ENCODE results near the gene CWC25.

CWC25 gene

GRCh38 chr17:38779965-38780752, 45.0 kb downstream of the CWC25 start:
- no peak for DNase-seq

- no peak for DNase-seq
These were observed 47.4 kb downstream of the CWC25 start for GRCh38 chr17:38777641-38778250.

GRCh38 chr17:38773258-38773657, 51.9 kb downstream of the CWC25 start:
- no peak for DNase-seq

- DNase-seq: no peak
These were observed 56.7 kb downstream of the CWC25 start for GRCh38 chr17:38768417-38768816.

GRCh38 chr17:38766341-38766740, 58.8 kb downstream of the CWC25 start:
- DNase-seq: no peak

- DNase-seq: no peak
These were observed 62.9 kb downstream of the CWC25 start for GRCh38 chr17:38762231-38762630.

GRCh38 chr17:38761612-38762011, 63.5 kb downstream of the CWC25 start:
- peak; percentile 41 for DNase-seq

GRCh38 chr17:38753071-38753506, 72.0 kb downstream of the CWC25 start:
- DNase-seq: no peak

GRCh38 chr17:38752308-38753070, 72.6 kb downstream of the CWC25 start, which contains the start of gene PSMB3:
Gene PSMB3 (plus strand): TSS chr17:38752741. CDS start chr17:38752827, 86 bp downstream.
- DNase-seq: peak; percentile 98

- peak; percentile 84 for DNase-seq
These were observed 73.3 kb downstream of the CWC25 start for GRCh38 chr17:38751808-38752307.

GRCh38 chr17:38751144-38751807, 73.8 kb downstream of the CWC25 start:
- no peak for DNase-seq
